ENCODE results near the gene NAV2. TPM values are rescaled to one million over a fixed set of nuclear protein-coding genes. Genes with fewer than 3 reads are reported as not detected.

The NAV2 gene
- total and polyA plus RNA-seq, 2 experiments from 2014 or later, result 26.0 to 45.0 TPM

- no peak for TF ChIP-seq ZNF462 (CRISPR knock-in tag; IDR thresholded peaks at IDR 0.05)
- TF ChIP-seq EZH2 (IDR thresholded peaks at IDR 0.05; ENCODE audit: low read depth, unreplicated experiment), result no peak
- no peak for TF ChIP-seq JUNB (IDR thresholded peaks at IDR 0.05; ENCODE audit: unreplicated experiment)
- no peak for TF ChIP-seq NANOG (IDR thresholded peaks at IDR 0.05; ENCODE audit: borderline replicate concordance)
- no peak for TF ChIP-seq CREB1 (CRISPR knock-in tag; IDR thresholded peaks at IDR 0.05; ENCODE audit: low read depth)
These were observed 141.3 kb downstream of the NAV2 start (continued) for GRCh38 chr11:19853920-19854319.

GRCh38 chr11:19861171-19861570 is 148.5 kb downstream of the NAV2 start:
- Mint-ChIP-seq H3K9me3 (peaks cover 7% of the 10 kb centered on the region), H3K27ac (no peak overlapping the region), H3K36me3 (ENCODE audit: low read depth) (peaks cover 47% of the 10 kb centered on the region), H3K4me1 (peaks cover 24% of the 10 kb centered on the region), H3K4me3 (no peak overlapping the region), H3K27me3 (ENCODE audit: insufficient read depth, low read depth, poor library complexity) (peaks cover 1% of the 10 kb centered on the region)
- no peak overlapping the region for H3K4me3 ChIP-seq
- DNase-seq (ENCODE audit: low spot score) (no peak), ATAC-seq (no peak)
- TF ChIP-seq EZH2 (IDR thresholded peaks at IDR 0.05; ENCODE audit: low read depth, unreplicated experiment), result no peak
- TF ChIP-seq REST (IDR thresholded peaks at IDR 0.05; ENCODE audit: unreplicated experiment), result no peak
- TF ChIP-seq POLR2AphosphoS5 (IDR thresholded peaks at IDR 0.05; ENCODE audit: low read depth), result no peak
- no peak overlapping the region for H3K4me2 ChIP-seq
- no peaks in the 10 kb centered on the region for H4K20me1 ChIP-seq (replicated peaks; ENCODE audit: insufficient read depth)
- H3F3A ChIP-seq (replicated peaks; ENCODE audit: low read depth), result no peaks in the 10 kb centered on the region
- no peaks in the 10 kb centered on the region for H3K27me3 ChIP-seq (ENCODE audit: insufficient read depth)
- peaks cover 9% of the 10 kb centered on the region; the same call in 1 of the 2 replicates for H3K9me2 ChIP-seq (ENCODE audit: insufficient read depth)
- no peak overlapping the region for H3K27ac ChIP-seq (ENCODE audit: low read depth)
- peaks cover 12% of the 10 kb centered on the region; the same call in 1 of the 2 replicates for H3K4me1 ChIP-seq (ENCODE audit: insufficient read depth)
- no peaks in the 10 kb centered on the region; the same call in 1 of the 2 replicates for H3K36me3 ChIP-seq (ENCODE audit: insufficient read depth)
- peaks cover 31% of the 10 kb centered on the region for H3K79me2 ChIP-seq (replicated peaks; ENCODE audit: insufficient read depth)
- H2AFZ ChIP-seq, result no peak overlapping the region

Data from GM23338 (cell line).